ENCODE results near the gene BTBD10.
"Not testable (repeated sequence)": the region's sequence is repeated elsewhere in the genome, so short reads cannot be mapped to it uniquely, and the experiment has no call there.

BTBD10 gene

DNA sequence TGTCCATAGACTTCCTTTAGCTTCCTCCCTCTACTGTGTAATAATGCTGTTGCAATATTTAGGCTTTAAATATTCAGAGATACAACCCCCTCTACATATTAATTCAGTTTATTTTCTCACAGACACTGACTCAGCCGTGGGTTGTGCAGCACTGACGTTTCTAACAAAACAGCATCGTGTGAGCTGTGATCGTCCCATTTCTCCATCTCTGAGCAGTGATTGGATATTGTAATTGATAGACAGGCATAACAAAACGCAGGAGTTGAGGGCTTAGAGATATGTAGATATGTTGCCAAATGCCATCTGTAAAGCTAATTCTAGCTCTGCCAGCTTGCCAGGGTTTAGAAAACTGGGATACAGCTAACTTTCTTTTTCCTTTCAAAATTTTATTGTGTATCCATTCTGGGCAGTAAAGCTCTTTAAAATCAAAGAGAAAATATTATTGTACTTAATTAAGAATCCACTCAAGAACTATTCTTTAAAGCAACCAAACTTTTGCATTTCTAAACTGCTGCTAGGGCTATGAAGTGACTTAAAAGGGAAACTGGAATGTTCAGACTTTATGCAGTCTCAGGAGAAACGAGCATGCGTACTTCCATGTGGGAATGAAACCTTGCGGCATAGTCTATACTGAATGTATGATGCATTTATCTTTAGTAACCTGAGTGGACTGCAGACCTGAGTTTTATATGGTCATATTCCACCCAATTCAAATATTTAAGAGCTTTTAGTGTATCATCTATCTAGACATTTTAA, 22.7 kb downstream of the BTBD10 start:
- no peak for DNase-seq

DNA sequence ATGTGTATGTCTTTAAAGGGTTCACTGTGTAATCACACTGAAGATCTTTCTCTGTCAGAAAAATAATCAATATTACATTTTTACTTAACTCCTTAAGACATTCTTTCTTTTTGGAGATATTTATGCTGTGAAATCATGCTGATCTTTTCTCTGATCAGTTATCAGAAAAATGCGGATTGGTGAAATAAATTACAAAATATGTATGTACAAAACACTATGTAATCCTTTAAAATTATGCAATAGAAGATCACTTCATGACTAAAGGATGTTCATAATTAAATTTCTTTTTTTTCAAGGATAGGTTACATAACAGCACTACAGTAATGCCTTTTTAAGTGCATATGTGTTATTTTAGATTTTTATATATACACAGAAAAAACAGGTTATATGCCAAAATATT, 24.7 kb downstream of the BTBD10 start:
- peak in 1 of 2 experiments; percentile 5 for DNase-seq

DNA sequence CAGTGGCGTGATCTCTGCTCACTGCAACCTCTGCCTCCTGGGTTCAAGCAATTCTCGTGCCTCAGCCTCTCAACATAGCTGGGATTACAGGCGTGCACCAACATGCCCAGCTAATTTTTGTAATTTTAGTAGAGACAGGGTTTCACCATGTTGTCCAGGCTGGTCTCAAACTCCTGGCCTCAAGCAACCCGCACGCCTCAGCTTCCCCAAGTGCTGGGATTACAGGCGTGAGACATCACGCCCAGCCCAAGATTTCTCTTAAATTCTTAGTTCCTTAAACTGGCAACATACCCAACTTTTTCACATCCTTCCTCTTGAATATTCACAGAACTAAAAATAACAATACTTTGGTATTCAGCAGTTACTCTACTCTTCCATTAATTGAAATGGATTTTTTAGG, 26.2 kb downstream of the BTBD10 start:
- DNase-seq: not testable (repeated sequence)

DNA sequence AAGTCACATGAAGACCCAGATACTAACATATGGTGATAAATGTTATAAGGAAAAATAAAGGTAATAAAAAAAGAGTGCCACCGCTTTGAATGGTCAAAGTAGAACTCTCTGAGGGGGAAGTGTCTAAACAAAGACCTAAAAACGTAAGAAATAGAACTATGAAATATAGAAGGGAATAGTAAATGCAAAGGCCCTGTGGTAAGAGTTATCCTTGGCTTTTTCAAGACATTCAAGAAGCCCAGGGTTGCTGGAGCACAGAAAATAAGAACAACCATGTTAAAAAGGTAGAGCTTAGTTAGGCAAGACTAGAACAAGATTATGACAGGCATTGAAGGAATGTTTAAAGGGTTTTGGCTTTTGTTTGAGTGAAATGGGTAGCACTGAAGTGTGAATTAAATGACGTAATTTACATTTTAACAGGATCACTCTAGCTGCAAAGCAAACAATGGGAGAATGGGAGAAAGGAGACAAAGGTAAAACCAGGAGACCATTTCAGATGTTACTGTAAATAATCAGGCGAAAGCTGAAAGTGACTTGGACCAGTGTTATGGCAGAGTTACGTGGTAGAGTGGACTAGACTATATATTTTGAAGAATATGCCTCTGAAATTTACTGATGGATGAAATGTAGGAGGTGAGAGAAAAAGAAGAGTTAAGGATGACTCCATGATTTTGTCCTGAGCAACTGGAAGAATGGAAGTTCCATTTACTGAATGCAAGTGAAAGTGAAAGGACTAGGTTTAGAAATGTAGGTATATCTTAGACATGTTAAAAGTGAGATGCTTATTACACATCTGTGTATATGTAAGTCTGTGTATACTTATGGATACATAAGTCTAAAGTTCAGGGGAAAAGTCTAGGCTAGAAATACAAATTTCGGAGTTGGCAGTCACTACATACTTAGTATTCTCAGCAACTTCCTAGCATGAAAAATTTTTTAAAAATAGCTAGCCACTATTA, 28.5 kb downstream of the BTBD10 start:
- no peak for DNase-seq

DNA sequence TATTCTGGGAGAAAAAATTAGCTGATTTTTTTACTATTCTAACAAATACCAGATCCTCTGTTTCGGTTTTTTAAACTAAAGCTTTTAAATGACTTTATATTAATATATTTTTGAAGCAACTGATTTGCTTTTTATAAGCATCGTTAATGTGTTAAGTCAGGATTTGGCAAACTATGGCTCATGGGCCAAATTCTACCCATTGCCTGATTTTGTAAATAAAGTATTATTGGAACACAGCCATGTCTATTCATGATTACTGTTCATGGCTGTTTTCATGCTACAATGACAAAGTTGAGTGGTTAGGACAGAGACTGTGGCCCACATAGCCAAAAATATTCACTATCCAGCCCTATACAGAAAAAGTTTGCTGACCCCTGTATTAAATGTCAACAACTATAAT, 29.6 kb downstream of the BTBD10 start:
- no peak for DNase-seq

DNA sequence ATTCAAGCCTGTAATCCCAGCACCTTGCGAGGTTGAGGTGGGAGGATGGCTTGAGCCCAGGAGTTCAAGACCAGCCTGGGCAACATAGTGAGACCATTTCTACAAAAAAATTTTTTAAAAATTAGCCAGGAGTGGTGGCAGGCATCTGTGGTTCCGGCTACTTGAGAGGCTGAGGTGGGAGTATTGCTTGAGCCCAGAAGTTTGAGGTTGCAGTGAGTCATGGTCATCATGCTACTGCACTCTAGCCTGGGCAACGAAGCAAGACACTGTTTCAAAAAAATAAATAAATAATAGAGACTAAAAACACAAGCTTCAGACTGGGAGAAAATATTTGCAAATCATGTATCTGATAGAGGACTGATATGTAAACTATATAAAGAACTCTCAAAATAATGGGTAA, 33.2 kb downstream of the BTBD10 start:
- no peak for DNase-seq

DNA sequence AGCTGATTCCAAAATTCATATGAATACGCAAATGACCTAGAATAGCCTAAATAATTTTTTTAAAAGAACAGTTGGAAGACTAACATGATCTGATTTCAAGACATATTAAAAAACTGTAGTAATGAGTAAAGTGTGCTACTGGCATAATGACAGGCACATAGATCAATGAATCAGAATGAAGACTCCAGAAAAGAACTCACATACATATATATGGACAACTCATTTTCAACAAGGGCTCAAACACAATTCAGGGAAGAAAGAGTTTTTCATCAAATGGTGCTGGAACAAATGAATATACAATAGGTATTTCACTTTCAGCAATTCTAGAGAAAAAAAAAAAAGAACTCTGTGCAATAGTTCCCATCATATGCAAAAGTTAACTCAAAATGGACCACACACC, 33.7 kb downstream of the BTBD10 start:
- no peak for DNase-seq

DNA sequence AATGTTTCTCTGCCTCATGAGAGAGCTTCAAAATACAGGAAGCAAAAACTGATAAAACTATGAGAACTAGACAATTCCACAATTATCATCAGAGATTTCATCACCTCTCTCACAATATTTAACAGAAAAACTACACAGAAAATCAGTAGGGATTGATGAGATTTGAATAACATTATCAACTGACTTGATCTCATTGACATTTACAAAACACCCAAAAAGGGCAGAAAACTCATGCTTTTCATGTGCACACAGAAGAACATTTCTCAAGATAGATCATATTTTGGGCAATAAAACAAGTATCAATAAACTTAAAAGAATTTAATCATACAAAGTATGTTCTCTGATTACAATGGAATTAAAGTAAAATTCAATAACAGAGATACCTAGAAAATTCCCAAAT, 35.6 kb downstream of the BTBD10 start:
- no peak for DNase-seq

DNA sequence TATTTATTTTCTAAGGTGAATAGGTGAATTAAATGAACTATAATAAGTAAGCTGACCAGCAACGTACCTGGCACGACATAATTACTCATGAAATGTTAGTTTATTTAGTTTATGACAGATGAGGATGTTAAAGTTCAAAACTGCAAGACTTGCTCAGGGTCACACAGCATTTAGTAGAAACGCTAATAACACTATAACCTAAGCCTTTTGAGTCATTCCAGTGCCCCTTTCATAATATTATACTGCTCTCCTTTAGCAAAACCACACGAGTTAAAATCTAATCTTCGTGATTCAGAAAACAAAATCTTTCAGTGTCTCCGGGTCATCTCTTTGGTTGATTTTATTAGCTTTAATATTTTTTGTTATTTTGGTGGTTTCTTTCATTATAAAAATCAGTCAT, 39.6 kb downstream of the BTBD10 start:
- DNase-seq: no peak

DNA sequence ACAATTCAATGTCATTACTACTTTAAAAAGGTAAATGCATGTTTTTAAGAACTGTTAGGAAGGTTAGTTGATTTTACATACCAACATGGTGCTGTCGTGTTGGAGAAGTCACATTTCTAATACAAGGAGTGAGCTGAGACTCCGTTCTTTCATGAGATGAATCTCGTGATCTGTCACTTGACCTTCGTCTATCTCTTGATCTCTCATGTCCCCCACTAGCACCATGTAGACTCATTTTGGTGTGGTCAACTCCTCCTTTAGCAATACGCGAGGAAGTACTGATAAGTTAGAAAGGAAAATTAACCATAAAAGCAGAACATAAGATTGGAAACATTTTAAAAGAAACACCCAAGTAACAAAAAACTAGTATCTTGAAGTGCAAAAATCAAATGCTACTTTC, 41.5 kb downstream of the BTBD10 start:
- no peak for DNase-seq

DNA sequence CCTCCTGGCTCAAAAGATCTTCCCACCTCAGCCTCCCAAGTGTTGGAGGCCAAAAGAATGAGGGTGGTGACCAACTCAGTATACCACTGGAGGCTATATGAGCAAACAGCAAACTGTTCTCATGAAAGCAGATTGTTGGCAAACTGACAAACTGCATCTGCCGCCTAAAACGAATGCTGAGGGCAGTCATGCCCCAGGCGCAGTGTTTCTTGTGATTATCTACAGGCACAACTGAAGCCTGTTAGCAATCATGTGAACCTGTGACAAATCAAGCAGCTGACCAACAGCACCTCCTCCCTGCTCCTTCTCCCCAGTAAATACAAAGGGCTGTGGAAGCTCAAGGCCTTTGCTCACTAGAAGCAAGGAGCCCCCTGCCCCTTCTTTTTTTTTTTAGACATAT, 47.8 kb downstream of the BTBD10 start:
- DNase-seq: no peak

DNA sequence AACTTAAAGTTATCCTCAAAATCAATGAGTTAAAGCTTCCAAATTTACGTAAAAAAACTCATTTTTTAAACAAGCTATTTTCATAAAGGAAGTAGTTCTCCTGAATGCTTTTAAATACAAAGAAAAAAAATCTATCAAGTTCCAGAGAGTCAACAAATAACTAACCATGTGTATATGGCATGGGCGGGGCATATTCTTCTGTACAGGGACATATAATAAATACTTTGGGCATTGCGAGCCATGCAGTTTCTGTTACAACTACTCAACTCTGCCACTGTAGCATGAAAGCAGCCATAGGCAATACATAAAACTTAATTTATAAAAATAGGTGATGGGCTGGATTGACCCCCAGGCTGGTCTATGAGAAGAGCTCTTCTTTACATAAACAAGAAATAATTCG, 57.8 kb downstream of the BTBD10 start:
- DNase-seq: no peak

DNA sequence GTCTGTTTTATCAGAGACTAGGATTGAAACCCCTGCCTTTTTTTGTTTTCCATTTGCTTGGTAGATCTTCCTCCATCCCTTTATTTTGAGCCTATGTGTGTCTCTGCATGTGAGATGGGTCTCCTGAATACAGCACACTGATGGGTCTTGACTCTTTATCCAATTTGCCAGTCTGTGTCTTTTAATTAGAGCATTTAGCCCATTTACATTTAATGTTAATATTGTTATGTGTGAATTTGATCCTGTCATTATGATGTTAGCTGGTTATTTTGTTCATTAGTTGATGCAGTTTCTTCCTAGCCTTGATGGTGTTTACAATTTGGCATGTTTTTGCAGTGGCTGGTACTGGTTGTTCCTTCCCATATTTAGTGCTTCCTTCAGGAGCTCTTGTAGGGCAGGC, 64.7 kb downstream of the BTBD10 start:
- not testable (repeated sequence) for DNase-seq

DNA sequence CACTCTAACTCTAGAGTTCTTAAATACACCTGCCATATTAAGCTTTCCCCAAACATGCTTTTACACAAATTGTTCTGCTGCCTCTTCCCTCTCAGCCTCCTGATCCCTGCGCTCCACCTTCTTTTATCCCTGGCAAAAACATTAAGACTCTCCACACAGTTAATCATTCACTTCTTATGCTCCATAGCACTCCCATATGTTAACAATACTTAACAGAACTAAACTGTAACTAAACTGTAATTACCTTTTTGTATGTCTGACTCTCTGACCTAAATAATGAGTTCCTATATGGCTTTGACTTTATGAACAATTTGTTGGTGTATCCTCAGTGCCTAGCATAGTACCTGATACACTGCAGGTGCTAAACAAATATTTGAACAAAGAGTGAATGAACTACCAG, 71.8 kb downstream of the BTBD10 start:
- no peak for DNase-seq

DNA sequence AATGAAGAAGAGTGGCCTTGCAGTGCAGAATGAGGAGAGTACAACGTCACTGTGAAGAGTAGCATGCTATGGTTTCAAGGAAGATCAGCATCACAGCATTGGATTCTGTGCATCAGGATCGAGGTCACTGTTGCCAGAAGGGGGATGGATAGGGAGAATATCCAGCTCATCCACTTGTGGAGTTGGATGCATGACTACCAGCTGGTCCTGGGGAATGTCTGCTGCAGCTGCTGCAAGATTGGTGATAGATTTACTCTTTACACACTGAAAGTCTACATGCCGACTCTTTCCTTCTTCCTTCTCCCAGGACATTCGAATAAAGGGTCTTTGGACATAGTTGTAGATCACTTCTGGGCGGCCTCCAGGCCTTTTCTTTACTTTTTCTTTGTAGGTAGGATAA, 74.3 kb downstream of the BTBD10 start:
- DNase-seq: no peak

DNA sequence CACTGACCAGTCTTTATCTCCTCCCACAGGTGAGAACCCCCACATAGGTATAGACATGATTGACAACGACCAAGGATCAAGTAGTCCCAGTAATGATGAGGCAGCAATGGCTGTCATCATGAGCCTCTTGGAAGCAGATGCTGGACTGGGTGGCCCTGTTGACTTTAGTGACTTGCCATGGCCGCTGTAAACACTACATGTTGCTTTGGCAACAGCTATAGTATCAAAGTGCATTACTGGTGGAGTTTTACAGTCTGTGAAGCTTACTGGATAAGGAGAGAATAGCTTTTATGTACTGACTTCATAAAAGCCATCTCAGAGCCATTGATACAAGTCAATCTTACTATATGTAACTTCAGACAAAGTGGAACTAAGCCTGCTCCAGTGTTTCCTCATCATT, 76.5 kb downstream of the BTBD10 start:
- no peak for DNase-seq

DNA sequence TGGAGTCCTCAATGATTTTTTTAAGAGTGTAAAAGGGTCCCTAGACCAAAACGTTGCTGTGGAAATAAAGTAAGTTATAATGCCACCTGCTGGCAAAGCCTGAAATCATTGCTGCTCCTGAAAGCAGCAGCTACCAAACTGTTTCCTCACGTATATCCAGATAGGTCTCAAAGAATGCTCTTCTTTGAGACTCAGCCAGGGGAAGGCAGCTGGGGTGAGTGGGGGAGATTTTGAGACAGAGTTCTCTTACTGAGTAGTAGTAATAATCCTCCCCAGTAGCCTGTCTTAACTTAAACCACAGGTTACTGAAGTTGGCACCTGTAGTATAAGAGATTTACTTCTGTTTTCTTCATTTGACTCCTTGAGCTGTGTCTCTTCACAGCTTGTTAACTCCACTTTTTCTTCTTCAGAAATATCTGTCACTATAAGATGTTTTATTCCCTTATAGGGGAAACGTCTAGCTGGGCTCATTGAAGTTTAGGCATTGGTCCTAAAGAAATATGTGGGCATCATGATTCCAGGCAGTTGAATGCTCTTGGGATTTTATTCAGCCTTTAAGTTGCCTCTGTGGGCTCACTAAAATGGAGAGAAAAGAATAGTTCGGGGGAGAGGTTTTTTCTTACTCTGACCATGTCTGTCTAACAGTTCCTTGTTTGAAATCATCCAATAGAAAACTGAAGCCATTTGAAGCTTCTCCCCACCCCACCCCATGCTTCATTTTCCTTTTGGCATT, 77.9 kb downstream of the BTBD10 start:
- peak; percentile 43 to 52 for DNase-seq

DNA sequence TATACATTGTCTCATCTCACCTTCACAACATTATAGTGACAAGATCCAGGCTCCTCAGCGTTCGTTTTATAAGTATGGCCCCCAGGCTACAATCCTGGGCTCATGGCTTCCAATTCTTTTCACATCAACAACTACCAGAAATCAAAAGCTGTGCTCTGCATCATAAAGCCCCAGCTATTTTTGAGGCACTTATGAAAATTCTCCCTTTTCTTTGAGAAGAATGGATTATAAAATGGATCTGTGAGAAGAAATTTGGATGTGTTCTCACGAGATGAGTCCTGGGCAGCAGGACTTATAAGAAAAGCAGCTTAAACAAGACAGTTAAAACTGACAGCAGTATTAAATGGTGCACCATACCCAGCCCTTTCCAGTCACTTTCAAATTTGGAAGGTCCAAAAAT, 80.3 kb downstream of the BTBD10 start:
- no peak for DNase-seq

DNA sequence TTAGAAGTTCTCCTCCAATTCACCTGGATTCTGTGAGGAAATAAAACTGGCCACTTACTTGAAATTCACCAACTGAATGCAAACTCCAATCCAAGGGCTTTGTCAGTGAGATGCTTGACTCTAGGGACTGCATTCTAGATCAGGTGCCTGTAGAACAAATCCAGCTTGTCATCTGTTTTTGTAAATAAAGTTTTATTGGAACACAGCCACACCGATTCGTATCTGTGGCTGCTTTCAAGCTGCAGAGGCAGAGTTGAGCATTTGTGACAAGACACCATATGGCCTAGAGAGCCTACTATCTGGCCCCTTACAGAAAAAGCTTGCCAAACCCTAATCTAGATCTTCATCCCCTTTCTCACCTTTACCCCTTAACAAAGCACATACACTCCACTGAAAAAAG, 82.3 kb downstream of the BTBD10 start:
- DNase-seq: no peak

DNA sequence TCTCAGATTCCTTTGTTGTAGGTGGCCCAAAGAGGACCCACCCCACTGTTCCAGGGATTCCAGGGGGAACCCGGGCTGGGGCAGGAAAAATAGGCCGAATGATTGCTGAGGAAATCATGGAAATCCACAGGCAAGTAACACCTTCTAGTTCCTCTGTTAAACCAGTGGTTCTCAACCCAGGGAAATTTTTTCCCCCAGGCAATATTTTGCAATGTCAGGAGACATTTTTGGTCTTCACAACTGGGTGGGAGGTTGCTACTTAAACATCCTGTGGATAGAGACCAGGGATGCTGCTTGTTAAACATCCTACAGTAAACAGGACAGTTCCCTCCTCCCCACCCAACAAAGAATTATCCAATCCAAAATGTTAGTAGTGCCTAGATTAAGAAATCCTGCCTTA, 84.7 kb downstream of the BTBD10 start:
- DNase-seq: no peak

DNA sequence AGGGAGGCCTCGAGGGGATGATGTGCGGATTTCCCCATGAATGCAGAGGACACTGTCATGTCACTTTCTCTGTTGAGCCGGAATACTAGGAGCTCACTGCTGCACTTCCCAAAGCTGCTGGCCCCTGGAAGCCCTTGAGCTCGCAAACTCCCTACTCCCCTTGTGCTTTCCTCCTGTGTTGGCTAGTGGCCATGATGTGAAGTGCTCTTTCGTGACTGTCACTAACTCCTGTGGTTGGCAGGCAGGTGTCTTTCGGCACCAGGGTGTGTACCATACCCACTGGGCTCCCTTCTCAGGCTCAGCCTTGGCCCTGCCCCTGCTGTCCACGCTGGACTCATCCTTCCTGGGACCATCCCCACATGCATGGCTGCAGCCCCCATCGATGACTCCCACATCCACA, 86.2 kb downstream of the BTBD10 start:
- no peak for DNase-seq

DNA sequence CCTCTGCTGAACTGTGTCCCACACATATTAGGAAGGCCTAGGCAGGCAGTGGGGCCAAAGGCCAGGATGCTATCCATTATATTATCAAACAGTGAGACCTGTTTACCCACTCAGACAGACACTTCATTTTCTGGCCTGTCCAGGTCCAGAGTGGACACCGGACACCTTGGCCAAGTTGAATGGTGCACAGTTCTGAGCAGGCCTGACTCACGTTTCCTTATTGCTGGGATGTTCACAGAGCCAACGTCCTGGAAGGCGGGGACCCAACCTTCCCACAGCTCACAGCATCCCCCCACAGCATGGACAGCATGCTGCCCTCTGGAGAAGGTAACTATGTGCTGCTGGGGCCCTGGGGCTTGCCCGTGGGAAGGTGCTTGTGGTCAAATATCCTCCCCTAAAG, 86.6 kb downstream of the BTBD10 start:
- no peak for DNase-seq

DNA sequence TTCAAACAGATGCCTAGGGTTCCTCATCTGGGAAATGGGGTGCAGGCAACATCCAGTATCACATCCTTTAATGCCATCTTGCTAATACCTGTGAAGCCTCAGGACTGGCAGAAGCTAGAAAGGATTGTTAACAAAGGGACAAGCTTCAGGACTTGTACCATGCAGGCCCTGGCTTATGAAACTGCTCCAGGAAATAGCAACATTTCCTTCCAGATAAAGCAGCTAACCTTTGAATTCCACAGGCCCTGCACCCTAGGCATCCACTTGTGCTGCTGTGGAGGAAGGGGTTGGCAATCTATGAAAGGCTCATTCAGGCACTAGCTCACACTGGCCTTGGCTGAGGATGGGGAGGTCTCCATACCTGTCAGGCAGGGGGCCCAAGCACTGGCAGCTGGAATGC, 87.2 kb downstream of the BTBD10 start:
- no peak for DNase-seq

DNA sequence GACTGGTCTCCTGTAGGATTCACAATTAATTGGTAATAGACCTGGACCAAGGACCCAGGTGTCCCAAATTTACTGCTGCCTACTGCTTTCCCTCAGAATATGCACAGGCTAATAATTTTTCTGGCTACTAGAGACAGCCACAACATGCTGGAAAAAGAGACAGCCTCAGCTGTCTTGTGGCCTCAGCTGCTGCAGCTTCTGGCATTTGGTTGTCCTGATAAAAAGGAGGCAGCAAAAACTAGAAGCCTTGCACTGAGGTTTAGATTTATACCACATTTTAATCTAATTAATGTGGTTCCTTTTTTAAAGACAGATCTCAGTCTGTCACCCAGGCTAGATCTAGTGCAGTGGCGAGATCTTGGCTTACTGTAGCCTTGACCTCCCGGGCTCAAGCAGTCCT, 89.8 kb downstream of the BTBD10 start:
- DNase-seq: no peak
